SK-N-MC (cell line): ENCODE measurements around the gene OTUB2.

Experiments
- DNase-seq: peaks from one replicate; pipeline ENCODE4 v3.0.0-alpha.2; 2011; ENCODE audit warnings: low read depth, low spot score
- H3K27ac ChIP-seq: fragments of 200-600 bp; sonication (generic); 2 replicates; pipeline ENCODE4 v1.5.1; 2016; ENCODE audit warnings: mixed run types
- H3K36me3 ChIP-seq: fragments of 200-600 bp; sonication (generic); 2 replicates; pipeline ENCODE4 v1.6.1; 2017; ENCODE audit warnings: antibody characterized with exemption, low read length, mixed read lengths; ENCODE audit not compliant: insufficient read depth
- H3K4me3 ChIP-seq: fragments of 200-600 bp; sonication (generic); 2 replicates; pipeline ENCODE4 v1.5.1; 2016
- H3K9ac ChIP-seq: fragments of 200-600 bp; sonication (generic); 2 replicates; pipeline ENCODE4 v1.8.0; 2017; ENCODE audit warnings: mixed run types, mixed read lengths; ENCODE audit not compliant: insufficient read length
- H3K9me3 ChIP-seq: fragments of 200-600 bp; sonication (generic); 2 replicates; pipeline ENCODE4 v1.6.1; 2017; ENCODE audit warnings: low read depth, mild to moderate bottlenecking, antibody characterized with exemption, low read length, moderate library complexity, mixed read lengths
- EZH2 ChIP-seq: fragments of 200-600 bp; sonication (generic); IDR thresholded peaks from one replicate; pipeline ENCODE4 v1.6.1; 2017; ENCODE audit warnings: antibody characterized with exemption
- FOXP2 ChIP-seq: optimal IDR thresholded peaks from 2 replicates; pipeline ENCODE3; 2011; ENCODE audit warnings: mild to moderate bottlenecking, moderate library complexity; ENCODE audit not compliant: insufficient read depth; ENCODE audit errors: extremely low read length, control extremely low read depth
- POLR2AphosphoS5 ChIP-seq: IDR thresholded peaks from 2 replicates; pipeline ENCODE4 v1.6.1; 2012; ENCODE audit warnings: mild to moderate bottlenecking, low read depth, low read length, borderline replicate concordance

The OTUB2 gene

GRCh38 chr14:94022532-94023411 is 3.4 kb upstream of the OTUB2 start:
- Histone ChIP-seq H3K9me3 (no peaks in the 10 kb centered on the region), H3K9ac (no peak overlapping the region), H3K36me3 (no peaks in the 10 kb centered on the region), H3K27ac (no peak overlapping the region), H3K4me3 (no peak overlapping the region)
- no peak for DNase-seq
- TF ChIP-seq POLR2AphosphoS5 (no peak), FOXP2 (no peak), EZH2 (no peak)

- Histone ChIP-seq H3K4me3 (no peak overlapping the region), H3K36me3 (no peaks in the 10 kb centered on the region), H3K9me3 (no peaks in the 10 kb centered on the region), H3K27ac (no peak overlapping the region; the same call in 1 of the 2 replicates), H3K9ac (no peak overlapping the region)
- TF ChIP-seq FOXP2 = no peak
- no peak for DNase-seq
These were observed 1.6 kb upstream of the OTUB2 start for GRCh38 chr14:94024549-94024948.

GRCh38 chr14:94025720-94026119 is 420 bp upstream of the OTUB2 start:
- no peak for TF ChIP-seq FOXP2
- no peak for TF ChIP-seq EZH2
- no peak for TF ChIP-seq POLR2AphosphoS5
- Histone ChIP-seq H3K9me3 (no peaks in the 10 kb centered on the region), H3K9ac (no peak overlapping the region), H3K27ac (no peak overlapping the region), H3K36me3 (no peaks in the 10 kb centered on the region), H3K4me3 (peak overlapping the region; percentile 88)
- DNase-seq = no peak

GRCh38 chr14:94026889-94027469 is 839 bp downstream of the OTUB2 start:
- Histone ChIP-seq H3K4me3 (peak overlapping the region; percentile 88), H3K9ac (peak overlapping the region; percentile 75), H3K9me3 (no peaks in the 10 kb centered on the region), H3K27ac (no peak overlapping the region), H3K36me3 (no peaks in the 10 kb centered on the region)
- DNase-seq = no peak
- TF ChIP-seq FOXP2 (no peak), POLR2AphosphoS5 (no peak), EZH2 (no peak)

- no peak for DNase-seq
- H3K36me3 ChIP-seq = no peaks in the 10 kb centered on the region
- TF ChIP-seq POLR2AphosphoS5 (no peak), EZH2 (no peak), FOXP2 (no peak)
- no peak overlapping the region for H3K9ac ChIP-seq
- no peak overlapping the region for H3K27ac ChIP-seq
- H3K9me3 ChIP-seq = no peaks in the 10 kb centered on the region
- no peak overlapping the region for H3K4me3 ChIP-seq
These were observed 1.7 kb downstream of the OTUB2 start for GRCh38 chr14:94027566-94028449.

- Histone ChIP-seq H3K36me3 (no peaks in the 10 kb centered on the region), H3K9ac (no peak overlapping the region), H3K9me3 (no peaks in the 10 kb centered on the region), H3K4me3 (no peak overlapping the region), H3K27ac (no peak overlapping the region)
- TF ChIP-seq POLR2AphosphoS5 (no peak), FOXP2 (no peak), EZH2 (no peak)
- DNase-seq = no peak
These were observed 2.3 kb downstream of the OTUB2 start for GRCh38 chr14:94028450-94028826.

- TF ChIP-seq POLR2AphosphoS5 (no peak), FOXP2 (no peak), EZH2 (no peak)
- Histone ChIP-seq H3K4me3 (no peak overlapping the region), H3K9me3 (no peaks in the 10 kb centered on the region), H3K27ac (no peak overlapping the region), H3K9ac (no peak overlapping the region), H3K36me3 (no peaks in the 10 kb centered on the region)
- DNase-seq = no peak
These were observed 3.1 kb downstream of the OTUB2 start for GRCh38 chr14:94029265-94029664.

- Histone ChIP-seq H3K9me3 (no peaks in the 10 kb centered on the region), H3K9ac (no peak overlapping the region), H3K36me3 (no peaks in the 10 kb centered on the region), H3K27ac (no peak overlapping the region), H3K4me3 (no peak overlapping the region)
- no peak for DNase-seq
- TF ChIP-seq EZH2 (no peak), FOXP2 (no peak), POLR2AphosphoS5 (no peak)
These were observed 3.6 kb downstream of the OTUB2 start for GRCh38 chr14:94029671-94030203.
